ENCODE data around the gene OR5C1. TPM values are rescaled to one million over a fixed set of nuclear protein-coding genes. Genes with fewer than 3 reads are reported as not detected.

The OR5C1 gene
- polyA plus RNA-seq, 1 donor (not counting 4 experiments of a cell fraction or from before 2014, with no cell fraction given), result not detected

- no peaks in the 10 kb centered on the region for H3K27me3 ChIP-seq (ENCODE audit: control insufficient read depth, extremely low read depth, insufficient read depth, low read length)
- H3K9me3 ChIP-seq (ENCODE audit: control insufficient read depth, low read depth, low read length), result no peaks in the 10 kb centered on the region
- no peak overlapping the region for H2AFZ ChIP-seq (ENCODE audit: control insufficient read depth, low read length)
- DNase-seq (ENCODE audit: low read depth, low spot score) (no peak), FAIRE-seq (no peak)
- H3K79me2 ChIP-seq (ENCODE audit: control insufficient read depth, insufficient read depth, low read length), result no peaks in the 10 kb centered on the region
- H3K9ac ChIP-seq (ENCODE audit: control insufficient read depth, extremely low read depth, insufficient read depth, low read length), result no peak overlapping the region
- no peak overlapping the region for H3K4me2 ChIP-seq (ENCODE audit: control insufficient read depth, extremely low read depth, insufficient read depth, low read depth, low read length)
- dilution Hi-C loops (cut with MboI; ENCODE audit: extremely low pct_ligation_motif_present, low sequenced_read_pairs), result loop anchor here (25.0 kb wide), 1 partner anchor 352 kb away; no protein-coding TSS in a partner anchor
- H3K4me3 ChIP-seq (ENCODE audit: control insufficient read depth in 2 of 3, extremely low read depth in 1 of 3, insufficient read depth in 2 of 3, low read depth in 1 of 3, low read length in 3 of 3), result no peak overlapping the region
- peaks cover 0 to 4% of the 10 kb centered on the region in 2 experiments for H3K36me3 ChIP-seq (ENCODE audit: control insufficient read depth in 2 of 2, extremely low read depth in 1 of 2, insufficient read depth in 2 of 2, low read length in 2 of 2)
- no peak overlapping the region for H3K27ac ChIP-seq (ENCODE audit: control insufficient read depth, insufficient read depth, low read length)
- no peaks in the 10 kb centered on the region for H4K20me1 ChIP-seq (ENCODE audit: control insufficient read depth, extremely low read depth, insufficient read depth, low read length)
- peaks cover 5% of the 10 kb centered on the region for H3K4me1 ChIP-seq (ENCODE audit: control insufficient read depth, extremely low read depth, insufficient read depth, low read length)
- TF ChIP-seq CTCF (optimal IDR thresholded peaks at IDR 0.05 in 1 of 3, IDR thresholded peaks at IDR 0.05 in 1 of 3, conservative IDR thresholded peaks at IDR 0.05 in 1 of 3; ENCODE audit: extremely low read depth in 1 of 3, insufficient read depth in 2 of 3, low read length in 3 of 3), result no peak
- TF ChIP-seq EZH2 (IDR thresholded peaks at IDR 0.05; ENCODE audit: low read length), result no peak
- no peaks in the 10 kb centered on the region for H3K9me1 ChIP-seq (ENCODE audit: control insufficient read depth, extremely low read depth, insufficient read depth, low read length)
Measured at GRCh38 chr9:122814545-122814944, 25.8 kb downstream of the OR5C1 start.

- no peak overlapping the region for H3K9ac ChIP-seq (ENCODE audit: control insufficient read depth, extremely low read depth, insufficient read depth, low read length)
- no peaks in the 10 kb centered on the region for H4K20me1 ChIP-seq (ENCODE audit: control insufficient read depth, extremely low read depth, insufficient read depth, low read length)
- no peak overlapping the region for H3K4me2 ChIP-seq (ENCODE audit: control insufficient read depth, extremely low read depth, insufficient read depth, low read depth, low read length)
- no peaks in the 10 kb centered on the region for H3K79me2 ChIP-seq (ENCODE audit: control insufficient read depth, insufficient read depth, low read length)
- peaks cover 0 to 6% of the 10 kb centered on the region in 2 experiments for H3K36me3 ChIP-seq (ENCODE audit: control insufficient read depth in 2 of 2, extremely low read depth in 1 of 2, insufficient read depth in 2 of 2, low read length in 2 of 2)
- no peak overlapping the region for H2AFZ ChIP-seq (ENCODE audit: control insufficient read depth, low read length)
- no peak for TF ChIP-seq EZH2 (IDR thresholded peaks at IDR 0.05; ENCODE audit: low read length)
- no peak for TF ChIP-seq CTCF (optimal IDR thresholded peaks at IDR 0.05 in 1 of 3, IDR thresholded peaks at IDR 0.05 in 1 of 3, conservative IDR thresholded peaks at IDR 0.05 in 1 of 3; ENCODE audit: extremely low read depth in 1 of 3, insufficient read depth in 2 of 3, low read length in 3 of 3)
- no peak overlapping the region for H3K4me3 ChIP-seq (ENCODE audit: control insufficient read depth in 2 of 3, extremely low read depth in 1 of 3, insufficient read depth in 2 of 3, low read depth in 1 of 3, low read length in 3 of 3)
- FAIRE-seq (no peak), DNase-seq (ENCODE audit: low read depth, low spot score) (no peak)
- dilution Hi-C loops (cut with MboI; ENCODE audit: extremely low pct_ligation_motif_present, low sequenced_read_pairs), result loop anchor here (25.0 kb wide), 1 partner anchor 353 kb away; no protein-coding TSS in a partner anchor
- H3K4me1 ChIP-seq (ENCODE audit: control insufficient read depth, extremely low read depth, insufficient read depth, low read length), result no peaks in the 10 kb centered on the region
- no peaks in the 10 kb centered on the region for H3K9me1 ChIP-seq (ENCODE audit: control insufficient read depth, extremely low read depth, insufficient read depth, low read length)
- H3K27ac ChIP-seq (ENCODE audit: control insufficient read depth, insufficient read depth, low read length), result no peak overlapping the region
- no peaks in the 10 kb centered on the region for H3K9me3 ChIP-seq (ENCODE audit: control insufficient read depth, low read depth, low read length)
- H3K27me3 ChIP-seq (ENCODE audit: control insufficient read depth, extremely low read depth, insufficient read depth, low read length), result no peaks in the 10 kb centered on the region
Measured at GRCh38 chr9:122815544-122815943, 26.8 kb downstream of the OR5C1 start.

Measured in keratinocyte (primary cell).